Left colon (tissue), 2 donors: ENCODE measurements around the gene EARS2. TPM values are rescaled to one million over a fixed set of nuclear protein-coding genes. Genes with fewer than 3 reads are reported as not detected.
"Not testable (repeated sequence)": the region's sequence is repeated elsewhere in the genome, so short reads cannot be mapped to it uniquely, and the experiment has no call there.

Experiments used
- ATAC-seq: fragments of 200-7000 bp; cut with Tn5 transposase; one replicate; pipeline ENCODE4 v1.9.1; 2020; ENCODE audit warnings: mild to moderate bottlenecking, moderate library complexity
- DNase-seq, 2 donors: peaks; one replicate each; pipeline ENCODE4 v3.0.0-alpha.2; 2020
- intact Hi-C, 2 donors: fragments of 100-400 bp; cut with DNase I in 1 of 2; cut with micrococcal nuclease in 1 of 2; formaldehyde crosslinking; loops; one replicate each; pipeline versions ENCODE4 v1.11.2 to v1.14.0; 2022; cut with DNase I, micrococcal nuclease
- total RNA-seq, 2 donors: library from RNA; stranded (reverse); fragmentation: NEBNext Ultra II Directional; extraction: Animal tissue kit (Norgen Biotek cat#: 25700); gene quantifications; one replicate each; pipeline ENCODE4 v1.2.1, GENCODE V29; 2021
- donor health status: DM: no; HTN: no; CAD: no.
- donor health status: DM: yes; HTN: yes; CAD: no.

The EARS2 gene
- total RNA-seq, 2 donors from 2014 or later, result 15.4 to 17.2 TPM

DNA sequence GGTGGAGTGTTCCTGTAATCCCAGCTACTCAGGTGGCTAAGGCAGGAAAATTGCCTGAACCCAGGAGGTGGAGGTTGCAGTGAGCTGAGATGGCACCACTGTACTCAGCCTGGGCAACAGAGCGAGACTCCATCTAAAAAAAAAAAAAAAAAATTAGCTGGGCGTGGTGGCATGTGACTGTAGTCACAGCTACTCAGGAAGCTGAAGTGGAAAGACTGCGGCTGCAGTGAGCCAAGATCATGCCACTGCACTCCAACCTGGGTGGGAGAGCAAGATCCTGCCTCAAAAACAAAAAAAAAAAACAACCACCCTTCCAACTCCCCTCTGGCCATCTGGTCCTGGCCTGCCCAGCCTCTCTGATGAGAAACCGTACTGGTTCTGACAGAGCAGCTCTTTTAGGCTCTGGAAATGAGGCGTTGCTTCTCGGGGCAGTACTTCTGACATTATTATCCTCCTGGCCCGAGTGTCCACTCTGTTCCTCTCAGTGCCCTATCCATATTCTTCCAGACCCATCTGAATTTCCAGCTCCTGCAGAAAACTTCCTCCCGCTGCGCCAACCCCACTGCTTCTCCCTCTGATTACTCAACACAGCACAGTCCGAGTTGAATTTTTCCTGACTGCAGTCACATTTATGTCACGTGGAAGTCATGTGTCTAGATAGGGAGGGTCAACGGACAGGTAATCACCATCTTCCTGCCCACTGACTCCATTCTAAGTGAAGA, 60.2 kb downstream of the EARS2 start:
- DNase-seq (no peak), ATAC-seq (peak; percentile 22)
- intact Hi-C loops, result no loop called here

- intact Hi-C loops, result no loop called here
- no peak for DNase-seq
- no peak for ATAC-seq
Measured at GRCh38 chr16:23495671-23496070, 61.5 kb downstream of the EARS2 start.

DNA sequence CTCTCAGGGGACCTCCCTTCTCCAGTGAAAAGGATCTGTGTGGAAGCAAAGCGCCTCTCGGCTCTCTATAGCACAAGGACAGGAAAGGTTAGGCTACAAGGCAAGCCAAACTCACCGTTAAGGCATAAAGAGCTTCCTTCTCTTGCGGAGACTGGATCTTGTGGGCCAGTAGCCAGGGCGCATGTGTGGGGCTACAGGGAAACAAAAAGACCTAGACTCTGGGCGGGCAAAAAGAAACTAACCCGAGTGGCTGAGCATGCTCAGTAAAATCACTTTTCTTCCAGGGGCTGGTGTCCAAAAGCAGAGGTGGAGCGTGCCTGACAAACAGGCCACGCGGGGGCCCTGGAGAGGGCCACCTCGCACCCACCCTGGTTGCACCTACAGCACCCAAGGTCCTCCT, 63.0 kb downstream of the EARS2 start:
- ATAC-seq (no peak), DNase-seq (no peak)
- intact Hi-C loops, result no loop called here

DNA sequence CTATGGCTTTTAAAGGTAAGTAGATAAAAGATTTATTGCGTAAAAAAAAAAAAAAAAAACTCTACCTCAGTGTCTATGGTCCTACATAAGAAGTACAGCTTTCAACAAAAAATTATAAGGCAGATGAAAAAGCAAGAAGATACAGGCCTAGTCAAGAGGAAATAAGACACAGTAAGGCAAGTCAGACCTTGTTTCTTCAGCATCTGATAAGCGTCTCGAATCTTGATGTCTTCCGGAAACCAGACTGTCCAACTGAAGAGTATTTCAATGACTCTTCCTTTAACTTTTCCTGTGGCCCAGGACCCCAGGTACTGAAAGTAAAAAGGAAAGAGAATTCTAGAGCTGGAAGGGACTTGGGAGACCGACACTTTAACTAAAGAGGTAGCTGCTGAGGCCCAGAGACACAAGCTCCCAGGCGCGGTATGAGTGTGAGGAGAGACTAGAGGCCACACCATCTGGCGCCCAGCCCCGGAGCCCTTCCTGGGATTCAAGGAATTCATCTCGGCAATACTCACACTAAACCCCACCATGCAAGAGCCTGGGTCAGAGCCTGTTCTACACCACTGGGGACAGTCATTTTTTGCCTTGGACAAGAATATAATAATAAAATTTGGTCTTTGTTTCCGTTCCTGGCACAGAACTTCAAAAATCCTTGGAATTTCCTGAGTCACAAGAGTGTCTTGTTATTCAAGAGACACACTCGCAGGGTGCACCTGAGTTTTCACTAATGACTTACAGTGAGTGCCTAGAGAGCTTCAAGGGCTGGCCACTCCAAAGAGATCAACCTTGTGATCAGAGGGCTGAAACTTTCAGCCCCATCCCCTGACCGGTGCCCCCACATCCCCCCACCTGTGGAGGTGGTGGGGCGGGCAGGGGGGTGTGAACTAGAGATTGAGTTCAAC, 65.4 kb downstream of the EARS2 start:
- no peak for DNase-seq
- ATAC-seq, result no peak
- intact Hi-C loops, result no loop called here

GRCh38 chr16:23486480-23486879, 70.7 kb downstream of the EARS2 start:
- ATAC-seq, result no peak
- intact Hi-C loops, result no loop called here
- no peak for DNase-seq

GRCh38 chr16:23485841-23486240, 71.3 kb downstream of the EARS2 start:
- intact Hi-C loops, result no loop called here
- ATAC-seq (no peak), DNase-seq (no peak)

DNA sequence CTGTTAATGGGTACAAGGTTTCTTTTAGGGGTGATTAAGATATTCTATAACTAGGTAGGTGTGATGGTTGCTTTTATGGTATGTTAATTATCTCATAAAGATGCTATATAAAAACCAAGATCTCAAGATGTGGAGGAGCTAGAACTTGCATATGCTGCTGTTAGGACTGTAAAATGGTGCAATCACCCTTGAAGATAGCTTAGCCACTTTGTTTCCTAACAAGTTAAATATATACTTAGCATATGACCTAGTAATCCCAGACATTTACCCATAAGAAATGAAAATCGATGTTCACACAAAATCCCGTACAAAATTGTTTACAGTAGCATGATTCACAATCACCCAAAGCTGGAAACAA, 71.9 kb downstream of the EARS2 start:
- DNase-seq (no peak), ATAC-seq (peak; percentile 87)
- intact Hi-C loops, result no loop called here

GRCh38 chr16:23484510-23485256, 72.5 kb downstream of the EARS2 start:
- ATAC-seq, result no peak
- intact Hi-C loops, result no loop called here
- no peak for DNase-seq

- ATAC-seq, DNase-seq, intact Hi-C loops: not testable (repeated sequence)
Measured at GRCh38 chr16:23483492-23483891, 73.7 kb downstream of the EARS2 start.

DNA sequence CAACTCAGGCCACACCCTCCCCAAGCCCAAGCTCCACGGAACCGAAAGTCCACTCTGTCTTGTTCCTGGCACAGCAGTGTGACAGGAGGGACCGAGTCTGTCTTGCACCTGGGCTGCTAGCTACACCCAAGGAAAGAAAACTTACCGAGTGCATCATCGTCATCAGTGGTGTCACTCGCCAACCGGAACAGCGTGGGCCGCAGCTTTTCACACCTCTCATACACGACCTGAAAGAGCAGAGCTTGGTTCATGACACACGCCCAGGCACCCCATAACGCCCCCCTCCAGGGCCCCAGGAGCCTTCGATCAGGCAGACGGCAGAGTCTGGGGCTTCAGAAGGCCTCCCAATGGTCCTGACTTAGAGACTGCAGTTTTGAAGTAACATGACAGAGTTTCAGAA, 74.4 kb downstream of the EARS2 start:
- no peak for ATAC-seq
- intact Hi-C loops, result no loop called here
- DNase-seq, result no peak

DNA sequence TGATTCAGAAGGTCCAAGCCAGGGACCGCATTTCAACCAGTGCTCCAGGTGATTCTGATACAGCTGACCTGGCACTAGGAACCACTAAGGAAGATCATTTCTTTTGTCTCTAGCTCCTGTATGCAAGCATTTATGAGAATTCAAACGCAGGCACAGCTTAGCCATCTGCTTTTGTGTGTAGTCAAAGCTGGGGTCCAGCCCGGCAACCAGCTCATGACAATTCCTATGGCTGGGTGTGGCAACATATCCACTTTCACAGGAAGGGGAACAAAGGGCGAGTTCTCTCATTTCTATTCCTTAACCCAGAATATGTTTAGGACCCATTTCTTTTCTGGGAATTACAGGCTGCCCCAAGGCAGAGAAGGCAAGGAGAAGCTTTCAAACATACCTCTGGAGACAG, 76.9 kb downstream of the EARS2 start:
- peak; percentile 46 for ATAC-seq
- DNase-seq, result no peak
- intact Hi-C loops, result no loop called here

- ATAC-seq (no peak), DNase-seq (no peak)
- intact Hi-C loops, result no loop called here
Measured at GRCh38 chr16:23479138-23479537, 78.0 kb downstream of the EARS2 start.

DNA sequence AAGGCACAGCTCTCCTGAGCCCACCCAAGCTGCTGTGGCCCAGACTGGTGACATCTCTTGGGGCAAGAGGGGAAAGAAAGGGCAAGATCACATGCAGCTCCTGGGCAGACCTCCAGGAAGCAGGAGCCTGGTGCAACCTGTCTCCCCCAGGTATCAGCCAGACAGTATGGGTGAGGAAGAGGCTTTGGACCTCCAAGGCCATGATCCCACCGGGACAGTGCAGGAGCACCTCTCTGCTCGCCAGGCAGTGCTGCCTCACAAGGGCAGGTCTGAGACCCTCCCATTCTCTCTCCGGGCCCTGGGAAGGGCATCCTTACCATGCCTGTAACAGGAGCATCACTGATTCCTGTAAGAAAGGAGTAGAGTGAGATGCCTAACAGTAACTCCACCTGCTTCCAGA, 78.6 kb downstream of the EARS2 start:
- ATAC-seq, result no peak
- intact Hi-C loops, result no loop called here
- DNase-seq, result no peak

DNA sequence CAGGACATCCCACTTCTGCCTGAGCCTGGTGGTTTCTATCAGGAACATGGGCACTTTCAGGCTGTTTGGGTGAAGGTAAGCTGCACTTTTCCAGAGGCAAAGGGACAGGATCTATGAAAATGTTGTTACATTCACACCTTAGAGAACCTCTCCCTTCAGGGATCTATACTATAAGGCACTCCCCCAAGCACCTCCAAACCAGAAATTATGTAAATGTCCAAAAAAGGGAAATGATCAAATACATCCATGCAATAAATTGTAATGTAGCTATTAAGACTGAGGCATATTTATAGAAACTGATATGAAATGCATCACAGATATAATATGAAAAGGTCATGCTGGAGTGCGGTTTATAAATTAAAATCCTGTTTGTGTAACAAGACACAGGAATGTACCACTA, 80.9 kb downstream of the EARS2 start:
- ATAC-seq, result no peak
- intact Hi-C loops, result no loop called here
- no peak for DNase-seq

Other genes with a start within 250 kb of the EARS2 start
- 10 to 100 TPM; 29.3 to 42.5 TPM for gene COG7, start 104.2 kb downstream of the EARS2 start, total RNA-seq
- 10 to 100 TPM; 42.6 to 45.3 TPM for gene GGA2, start 46.9 kb downstream of the EARS2 start, total RNA-seq
- 10 to 100 TPM; 26.5 to 27.7 TPM for gene UBFD1, start 377 bp upstream of the EARS2 start, total RNA-seq
- gene NDUFAB1, start 39.0 kb upstream of the EARS2 start, total RNA-seq, result 100 to 1,000 TPM; 100 to 136 TPM
- gene PALB2, start 84.0 kb upstream of the EARS2 start, total RNA-seq, result 1 to 10 TPM; 6.8 to 8.9 TPM
- 10 to 100 TPM; 78.7 to 81.3 TPM for gene DCTN5, start 84.1 kb upstream of the EARS2 start, total RNA-seq
- gene PLK1, start 121.5 kb upstream of the EARS2 start, total RNA-seq, result 10 to 100 TPM in 1 of 2 donors, 1 to 10 TPM in 1; 6.6 to 15.6 TPM
- 100 to 1,000 TPM; 140 to 199 TPM for gene ERN2, start 155.9 kb upstream of the EARS2 start, total RNA-seq
- gene CHP2, start 197.7 kb upstream of the EARS2 start, total RNA-seq, result 100 to 1,000 TPM; 171 to 227 TPM